Progenitor cell of endocrine pancreas (in vitro differentiated cells): ENCODE results near the gene KIF3B. TPM values are rescaled to one million over a fixed set of nuclear protein-coding genes. Genes with fewer than 3 reads are reported as not detected.
"Not testable (repeated sequence)": the region's sequence is repeated elsewhere in the genome, so short reads cannot be mapped to it uniquely, and the experiment has no call there.

ENCODE experiments used
- DNase-seq: peaks from one replicate; pipeline ENCODE4 v3.0.0; 2021; ENCODE audit warnings: low spot score; ENCODE audit not compliant: unreplicated experiment
- H3K27ac Mint-ChIP-seq: 2 replicates; pipeline ENCODE4 v1.8.0; 2021; ENCODE audit warnings: mild to moderate bottlenecking, moderate library complexity, mixed read lengths
- H3K27me3 Mint-ChIP-seq: 2 replicates; pipeline ENCODE4 v1.8.0; 2021; ENCODE audit warnings: mixed read lengths
- H3K36me3 Mint-ChIP-seq: 2 replicates; pipeline ENCODE4 v1.8.0; 2022; ENCODE audit warnings: mixed read lengths; ENCODE audit not compliant: insufficient read depth
- H3K4me1 Mint-ChIP-seq: 2 replicates; pipeline ENCODE4 v1.8.0; 2021; ENCODE audit warnings: low read depth, mixed read lengths
- H3K4me3 Mint-ChIP-seq: 2 replicates; pipeline ENCODE4 v1.8.0; 2021; ENCODE audit warnings: low read depth, mild to moderate bottlenecking, moderate library complexity, mixed read lengths
- H3K9me3 Mint-ChIP-seq: 2 replicates; pipeline ENCODE4 v1.8.0; 2021; ENCODE audit warnings: low read depth, mixed read lengths
- total RNA-seq: library from RNA; stranded (reverse); gene quantifications from 2 replicates; pipeline ENCODE4 v1.2.1, GENCODE V29; 2021
- TF ChIP-seq, protein P1 (sequence below): fragments of 200-600 bp; sonication (generic); IDR thresholded peaks from one replicate; pipeline ENCODE4 v1.5.0; 2021; ENCODE audit warnings: antibody characterized with exemption, mild to moderate bottlenecking; ENCODE audit not compliant: unreplicated experiment

KIF3B gene
- total RNA-seq, 1 donor from 2014 or later: 61.6 TPM

DNA sequence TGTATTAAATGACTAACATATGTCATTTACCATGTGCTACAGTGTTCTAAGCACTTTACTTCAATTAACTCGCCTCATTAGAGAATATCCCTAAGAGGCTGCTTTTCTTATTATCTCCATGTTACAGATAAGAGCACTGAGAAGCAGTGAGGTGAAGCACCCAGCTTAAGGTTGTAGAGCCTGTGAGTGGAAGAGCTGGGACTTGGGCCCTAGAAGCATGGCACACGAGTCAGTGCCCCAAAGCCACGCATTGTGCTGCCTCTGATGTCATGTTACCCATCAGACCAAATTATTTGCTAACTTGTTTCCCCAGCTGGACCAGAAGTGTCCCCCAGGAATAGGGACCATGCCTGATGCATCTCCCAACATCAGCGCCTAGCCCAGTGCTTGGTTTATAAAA is 35.6 kb upstream of the KIF3B start:
- Mint-ChIP-seq H3K4me3 (no peak overlapping the region), H3K27me3 (no peaks in the 10 kb centered on the region), H3K36me3 (no peaks in the 10 kb centered on the region), H3K9me3 (no peaks in the 10 kb centered on the region), H3K4me1 (peaks cover 11% of the 10 kb centered on the region), H3K27ac (no peak overlapping the region)
- TF ChIP-seq, protein P1, sequence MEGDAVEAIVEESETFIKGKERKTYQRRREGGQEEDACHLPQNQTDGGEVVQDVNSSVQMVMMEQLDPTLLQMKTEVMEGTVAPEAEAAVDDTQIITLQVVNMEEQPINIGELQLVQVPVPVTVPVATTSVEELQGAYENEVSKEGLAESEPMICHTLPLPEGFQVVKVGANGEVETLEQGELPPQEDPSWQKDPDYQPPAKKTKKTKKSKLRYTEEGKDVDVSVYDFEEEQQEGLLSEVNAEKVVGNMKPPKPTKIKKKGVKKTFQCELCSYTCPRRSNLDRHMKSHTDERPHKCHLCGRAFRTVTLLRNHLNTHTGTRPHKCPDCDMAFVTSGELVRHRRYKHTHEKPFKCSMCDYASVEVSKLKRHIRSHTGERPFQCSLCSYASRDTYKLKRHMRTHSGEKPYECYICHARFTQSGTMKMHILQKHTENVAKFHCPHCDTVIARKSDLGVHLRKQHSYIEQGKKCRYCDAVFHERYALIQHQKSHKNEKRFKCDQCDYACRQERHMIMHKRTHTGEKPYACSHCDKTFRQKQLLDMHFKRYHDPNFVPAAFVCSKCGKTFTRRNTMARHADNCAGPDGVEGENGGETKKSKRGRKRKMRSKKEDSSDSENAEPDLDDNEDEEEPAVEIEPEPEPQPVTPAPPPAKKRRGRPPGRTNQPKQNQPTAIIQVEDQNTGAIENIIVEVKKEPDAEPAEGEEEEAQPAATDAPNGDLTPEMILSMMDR: no peak
- no peak for DNase-seq

DNA sequence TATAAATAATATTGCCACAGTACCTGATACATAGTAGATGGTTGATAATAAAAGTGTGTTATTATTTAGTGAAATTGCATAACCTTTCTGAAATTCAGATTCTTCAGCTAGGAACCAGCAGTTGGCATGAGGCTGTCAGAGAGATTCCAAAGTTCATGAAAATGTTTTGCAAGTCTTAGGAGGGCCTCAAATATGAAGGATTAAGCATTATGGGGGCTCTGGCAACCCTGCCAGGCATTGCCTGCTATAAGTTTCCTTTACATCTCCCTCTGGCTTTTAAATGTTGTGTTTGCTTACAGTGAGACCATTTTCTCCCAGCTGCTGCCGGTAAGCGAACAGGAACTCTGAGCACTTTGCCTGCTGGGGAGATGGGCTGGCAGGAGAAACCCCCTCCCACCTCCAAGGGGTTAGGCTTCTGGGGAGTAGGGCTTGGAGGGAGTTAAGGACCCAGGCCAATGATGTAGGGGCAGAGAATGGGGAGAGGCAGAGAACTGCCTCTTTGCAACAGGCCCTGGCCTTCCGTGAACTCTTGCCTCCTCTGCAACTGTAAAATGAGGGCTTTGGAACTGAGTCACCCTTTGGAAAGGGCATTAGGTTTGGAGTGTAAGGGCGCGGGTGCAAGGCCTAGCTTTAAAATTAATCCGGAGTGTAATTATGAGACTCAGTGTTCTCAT is 33.2 kb upstream of the KIF3B start:
- Mint-ChIP-seq H3K36me3 (no peaks in the 10 kb centered on the region), H3K4me3 (no peak overlapping the region), H3K27me3 (no peaks in the 10 kb centered on the region), H3K27ac (no peak overlapping the region), H3K4me1 (peaks cover 11% of the 10 kb centered on the region), H3K9me3 (no peaks in the 10 kb centered on the region)
- DNase-seq: no peak
- TF ChIP-seq, protein P1: no peak

DNA sequence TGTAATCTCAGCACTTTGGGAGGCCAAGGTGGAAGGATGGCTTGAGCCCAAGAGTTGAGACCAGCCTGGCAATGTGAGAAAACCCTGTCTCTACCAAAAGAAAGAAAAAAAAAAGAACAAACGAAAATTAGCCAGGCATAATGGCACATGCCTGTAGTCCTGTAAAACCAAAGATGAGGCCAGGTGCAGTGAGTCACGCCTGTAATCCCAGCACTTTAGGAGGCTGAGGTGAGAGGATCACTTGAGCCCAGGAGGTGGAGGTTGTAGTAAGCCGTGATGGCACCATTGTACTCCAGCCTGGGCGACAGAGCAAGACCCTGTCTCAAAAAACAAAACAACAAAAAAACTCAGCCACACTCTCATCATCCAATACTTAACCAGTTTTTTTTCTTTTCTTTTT is 32.5 kb upstream of the KIF3B start:
- no peaks in the 10 kb centered on the region for H3K9me3 Mint-ChIP-seq
- TF ChIP-seq, protein P1: no peak
- H3K27ac Mint-ChIP-seq: no peak overlapping the region

DNA sequence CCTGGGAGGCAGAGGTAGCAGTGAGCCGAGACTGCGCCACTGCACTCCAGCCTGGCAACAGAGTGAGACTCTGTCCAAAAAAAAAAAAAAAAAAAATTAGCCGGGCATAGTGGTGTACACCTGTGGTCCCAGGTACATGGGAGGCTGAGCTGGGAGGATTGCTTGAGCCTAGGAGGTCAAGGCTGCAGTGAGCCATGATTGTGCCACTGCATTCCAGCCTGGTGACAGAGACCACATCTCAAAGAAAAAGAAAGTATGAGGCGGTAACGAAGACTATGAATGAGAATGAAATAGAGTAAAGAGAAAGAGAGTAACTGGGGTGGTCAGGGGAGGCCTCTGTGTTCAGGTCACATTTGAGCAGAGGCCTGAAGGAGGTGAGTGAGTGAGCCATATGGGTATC is 31.2 kb upstream of the KIF3B start:
- H3K9me3 Mint-ChIP-seq, H3K27ac Mint-ChIP-seq, DNase-seq, H3K4me3 Mint-ChIP-seq, H3K27me3 Mint-ChIP-seq, H3K4me1 Mint-ChIP-seq, H3K36me3 Mint-ChIP-seq: not testable (repeated sequence)

More for the DNA sequence above, 32.5 kb upstream of the KIF3B start:
- Mint-ChIP-seq H3K36me3 (no peaks in the 10 kb centered on the region), H3K27me3 (no peaks in the 10 kb centered on the region), H3K4me1 (peaks cover 8% of the 10 kb centered on the region), H3K4me3 (no peak overlapping the region)
- DNase-seq: no peak

DNA sequence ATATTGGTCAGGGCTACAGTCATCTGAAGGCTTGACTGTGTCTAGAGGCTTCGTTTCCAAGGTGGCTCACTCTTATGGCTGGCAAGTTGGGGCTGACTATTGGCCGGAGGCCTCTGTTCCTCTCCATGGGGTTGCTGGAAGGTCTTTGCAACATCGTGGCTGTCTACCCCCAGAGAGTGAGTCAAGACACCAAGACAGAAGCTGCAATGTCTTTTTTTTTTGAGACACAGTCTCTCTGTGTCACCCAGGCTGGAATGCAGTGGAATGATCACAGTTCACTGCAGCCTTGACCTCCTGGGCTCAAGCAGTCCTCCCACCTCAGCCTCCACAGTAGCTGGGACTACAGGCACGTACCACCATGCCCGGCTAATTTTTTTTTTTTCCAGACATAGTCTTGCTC is 29.4 kb upstream of the KIF3B start:
- H3K4me1 Mint-ChIP-seq: no peaks in the 10 kb centered on the region
- no peak overlapping the region for H3K4me3 Mint-ChIP-seq
- no peak overlapping the region for H3K27ac Mint-ChIP-seq
- no peaks in the 10 kb centered on the region for H3K36me3 Mint-ChIP-seq
- no peaks in the 10 kb centered on the region for H3K9me3 Mint-ChIP-seq
- TF ChIP-seq, protein P1: no peak
- H3K27me3 Mint-ChIP-seq: no peaks in the 10 kb centered on the region
- no peak for DNase-seq

DNA sequence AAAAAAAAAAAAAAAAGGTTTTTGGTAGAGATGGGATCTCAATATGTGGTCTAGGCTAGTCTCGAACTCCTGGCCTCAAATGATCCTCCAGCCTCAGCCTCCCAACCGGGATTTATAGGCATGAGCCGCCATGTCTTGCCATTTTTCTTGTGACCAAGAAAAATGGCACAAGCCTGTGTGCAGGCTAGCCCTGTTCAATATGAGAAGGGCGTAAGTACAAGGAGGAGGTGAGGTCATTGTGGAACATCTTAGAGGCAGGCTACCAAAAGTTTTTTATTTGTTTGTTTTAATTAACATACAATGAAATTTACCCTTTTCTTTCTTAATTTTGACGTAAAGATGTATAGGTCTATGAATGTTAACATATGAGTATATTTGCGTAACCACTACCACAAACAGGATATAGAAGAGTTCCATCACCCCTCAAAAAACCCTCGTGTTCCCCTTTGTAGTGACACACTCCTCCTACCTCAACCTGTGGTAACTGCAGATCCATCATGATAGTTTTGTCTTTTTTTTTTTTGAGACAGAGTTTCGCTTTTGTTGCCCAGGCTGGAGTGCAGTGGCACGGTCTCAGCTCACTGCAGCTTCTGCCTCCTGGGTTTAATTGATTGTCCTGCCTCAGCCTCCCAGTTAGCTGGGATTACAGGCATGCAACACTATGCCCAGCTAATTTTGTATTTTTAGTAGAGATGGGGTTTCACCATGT is 28.3 kb upstream of the KIF3B start:
- Mint-ChIP-seq H3K27me3 (no peaks in the 10 kb centered on the region), H3K4me3 (no peak overlapping the region), H3K9me3 (no peaks in the 10 kb centered on the region), H3K36me3 (no peaks in the 10 kb centered on the region), H3K27ac (no peak overlapping the region), H3K4me1 (no peaks in the 10 kb centered on the region)
- DNase-seq: no peak
- TF ChIP-seq, protein P1: no peak
